HEK293 (cell line): ENCODE data around the gene ZYX.

Experiments used
- ZNF510 ChIP-seq: fragments of 450-650 bp; formaldehyde crosslinking; IDR thresholded peaks from 2 replicates; pipeline ENCODE4 v1.5.1; 2018; ENCODE audit warnings: mild to moderate bottlenecking, missing genetic modification characterization, missing biosample characterization; ENCODE audit not compliant: insufficient replicate concordance
- ZNF768 ChIP-seq: fragments of 450-650 bp; formaldehyde crosslinking; IDR thresholded peaks from 2 replicates; pipeline ENCODE4 v1.5.1; 2018; ENCODE audit warnings: missing biosample characterization, mild to moderate bottlenecking, missing genetic modification characterization

DNA sequence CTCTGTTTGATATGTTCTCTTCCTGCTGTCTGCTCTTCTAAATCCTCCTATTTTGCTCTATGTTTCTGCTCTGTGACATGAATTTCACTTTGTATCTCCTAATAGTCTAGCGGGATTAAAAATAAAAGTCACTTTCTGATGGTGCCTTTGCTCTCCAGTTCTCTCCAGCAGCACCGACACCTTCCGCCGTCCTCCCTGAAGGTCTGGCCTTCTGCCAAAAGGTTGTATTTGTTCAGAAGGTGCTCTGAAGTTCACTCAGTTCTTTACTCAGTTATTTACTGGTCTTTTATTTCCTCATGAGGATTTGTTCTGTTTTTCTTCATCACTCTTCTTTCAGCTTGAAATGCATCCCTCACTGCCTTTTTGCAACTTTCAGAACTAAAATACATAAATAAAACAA, 38.7 kb downstream of the ZYX start:
- TF ChIP-seq ZNF768 (tag by site-specific recombination): no peak
- TF ChIP-seq ZNF510 (tag by site-specific recombination): no peak
